ENCODE measurements around the gene FAM20C.

DNA sequence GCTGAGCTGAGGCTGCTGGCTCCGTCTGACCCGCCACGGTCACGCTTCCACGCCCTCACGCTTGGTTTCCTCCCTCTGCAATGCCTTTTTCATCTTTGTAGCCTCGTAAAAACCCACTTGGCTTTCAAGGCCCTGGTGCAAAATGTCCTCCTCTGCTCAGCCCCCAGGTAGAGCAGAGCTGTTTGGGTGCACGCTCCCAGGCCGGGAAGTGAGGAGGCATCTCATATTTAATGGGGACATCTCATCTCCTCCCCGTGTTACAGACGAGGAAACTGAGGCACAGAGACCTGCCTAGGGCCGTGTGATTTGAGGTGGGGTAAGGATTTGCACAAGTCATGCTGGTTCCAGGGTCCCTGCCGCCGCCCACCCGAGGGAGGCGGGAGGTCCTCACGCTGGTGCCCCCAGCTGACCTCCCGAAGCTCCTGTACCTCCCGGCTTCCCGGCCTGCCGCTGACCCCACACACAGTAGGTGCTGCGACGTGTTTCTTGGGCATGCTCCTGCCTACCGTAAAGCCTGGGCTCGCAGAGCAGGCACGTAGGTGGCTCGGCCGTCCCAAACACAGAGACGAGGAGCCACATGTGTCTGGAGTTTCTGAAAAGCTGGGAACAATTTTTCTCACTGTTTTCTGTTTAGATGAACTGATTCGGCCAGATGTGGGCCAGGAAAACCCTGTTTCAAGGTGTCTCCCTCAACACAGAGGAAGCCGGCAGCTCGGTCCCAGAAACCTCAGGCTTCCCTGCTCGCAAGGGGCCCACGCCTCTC lies 109.1 kb downstream of the FAM20C start:
- TF ChIP-seq, protein P1, sequence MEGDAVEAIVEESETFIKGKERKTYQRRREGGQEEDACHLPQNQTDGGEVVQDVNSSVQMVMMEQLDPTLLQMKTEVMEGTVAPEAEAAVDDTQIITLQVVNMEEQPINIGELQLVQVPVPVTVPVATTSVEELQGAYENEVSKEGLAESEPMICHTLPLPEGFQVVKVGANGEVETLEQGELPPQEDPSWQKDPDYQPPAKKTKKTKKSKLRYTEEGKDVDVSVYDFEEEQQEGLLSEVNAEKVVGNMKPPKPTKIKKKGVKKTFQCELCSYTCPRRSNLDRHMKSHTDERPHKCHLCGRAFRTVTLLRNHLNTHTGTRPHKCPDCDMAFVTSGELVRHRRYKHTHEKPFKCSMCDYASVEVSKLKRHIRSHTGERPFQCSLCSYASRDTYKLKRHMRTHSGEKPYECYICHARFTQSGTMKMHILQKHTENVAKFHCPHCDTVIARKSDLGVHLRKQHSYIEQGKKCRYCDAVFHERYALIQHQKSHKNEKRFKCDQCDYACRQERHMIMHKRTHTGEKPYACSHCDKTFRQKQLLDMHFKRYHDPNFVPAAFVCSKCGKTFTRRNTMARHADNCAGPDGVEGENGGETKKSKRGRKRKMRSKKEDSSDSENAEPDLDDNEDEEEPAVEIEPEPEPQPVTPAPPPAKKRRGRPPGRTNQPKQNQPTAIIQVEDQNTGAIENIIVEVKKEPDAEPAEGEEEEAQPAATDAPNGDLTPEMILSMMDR (IDR thresholded peaks at IDR 0.05): no peak
- TF ChIP-seq POLR2A (IDR thresholded peaks at IDR 0.05): no peak
- TF ChIP-seq EP300 (IDR thresholded peaks at IDR 0.05): no peak
